HG03135 (cell line): ENCODE results near the gene PAXX.

Experiments
- ATAC-seq: cut with Tn5 transposase; IDR thresholded peaks from one replicate; pipeline ENCODE4 v1.9.1; 2021; ENCODE audit warnings: mild to moderate bottlenecking, moderate library complexity; ENCODE audit not compliant: unreplicated experiment

PAXX gene

GRCh38 chr9:136980669-136981478 lies 11.3 kb upstream of the PAXX start:
- no peak for ATAC-seq

DNA sequence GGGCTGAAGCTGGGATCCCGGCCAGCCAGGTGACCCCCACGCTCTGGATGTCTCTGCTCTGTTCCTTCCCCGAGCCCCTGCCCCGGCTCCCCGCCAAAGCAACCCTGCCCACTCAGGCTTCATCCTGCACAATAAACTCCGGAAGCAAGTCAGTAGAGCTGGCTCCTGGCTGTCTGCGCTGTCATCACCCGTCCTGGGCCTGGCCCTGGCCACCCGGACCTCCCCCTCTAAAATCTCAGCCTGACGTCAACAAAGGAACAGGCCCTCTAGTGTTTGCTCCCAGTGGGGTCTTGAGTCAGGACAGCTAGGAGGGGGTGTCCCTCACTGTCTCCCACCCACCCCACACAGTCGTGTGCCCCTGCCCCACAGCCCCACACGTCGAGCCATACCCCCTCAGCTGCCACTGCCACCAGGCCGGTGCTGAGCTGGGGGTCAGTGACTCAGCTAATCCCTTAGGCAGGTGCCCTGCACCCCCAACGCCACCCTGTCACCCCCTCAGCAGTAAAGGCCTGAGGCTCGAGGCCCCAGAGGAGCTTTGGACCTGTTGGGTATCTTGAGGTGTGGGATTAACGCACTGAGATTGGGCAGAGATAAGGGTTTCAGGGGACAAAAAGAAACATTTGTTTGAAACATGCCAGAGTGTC lies 10.5 kb upstream of the PAXX start:
- no peak for ATAC-seq

- ATAC-seq: no peak
Observed at GRCh38 chr9:136982232-136983051, 9.8 kb upstream of the PAXX start, which contains the start of gene LCNL1. TSS of gene LCNL1 (plus strand) at chr9:136982993. CDS start at chr9:136983587, 594 bp downstream.

DNA sequence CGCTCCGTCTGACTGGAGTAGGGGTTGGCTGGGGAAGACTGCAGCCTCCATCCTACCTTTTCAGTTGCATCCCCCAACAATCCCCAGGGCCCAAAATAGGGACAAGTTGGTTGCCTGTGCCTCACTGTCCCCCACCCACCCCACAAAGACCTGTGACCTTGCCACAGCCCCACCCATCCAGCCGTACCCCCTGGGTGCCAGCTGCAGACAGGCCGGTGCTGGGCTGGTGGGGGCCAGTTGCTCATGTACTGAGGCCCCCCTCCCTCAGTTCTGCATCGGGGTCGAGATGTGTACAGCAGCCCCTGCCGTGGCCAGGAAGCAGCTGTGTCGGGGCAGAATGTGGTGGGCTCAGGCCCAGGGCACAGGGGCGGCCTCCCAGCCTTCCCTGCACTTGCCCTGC lies 9.1 kb upstream of the PAXX start:
- ATAC-seq: no peak

DNA sequence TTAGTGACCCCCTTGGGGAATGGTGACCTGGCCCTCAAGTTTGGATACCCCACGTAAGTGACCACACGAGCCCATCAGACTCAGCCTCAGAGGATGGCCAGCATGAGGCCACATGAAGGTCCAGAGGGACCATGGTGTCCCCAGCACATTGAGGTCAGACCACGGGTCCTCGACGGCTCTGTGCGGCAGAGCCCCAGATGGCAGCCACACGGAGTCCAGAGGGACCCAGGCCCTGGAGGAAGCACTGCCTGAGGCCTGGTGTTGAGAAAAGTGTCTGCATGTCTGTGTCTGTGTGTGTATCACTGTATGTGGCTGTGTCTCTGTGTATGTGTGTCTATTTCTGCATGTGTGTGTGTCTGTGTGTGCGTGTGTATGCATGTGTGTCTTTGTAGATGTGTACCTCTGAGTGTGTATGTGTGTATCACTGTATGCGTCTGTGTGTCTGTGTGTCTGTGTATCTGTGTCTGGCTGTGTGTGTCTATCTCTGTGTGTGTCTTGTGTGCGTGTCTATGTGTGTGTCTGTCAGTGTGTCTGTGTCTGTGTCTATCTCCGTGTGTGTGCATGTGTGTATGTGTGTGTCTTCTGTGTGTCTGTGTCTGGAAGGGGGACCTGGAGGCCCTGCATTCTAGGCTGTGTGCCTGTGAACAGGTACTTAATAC lies 8.4 kb upstream of the PAXX start:
- ATAC-seq: no peak

DNA sequence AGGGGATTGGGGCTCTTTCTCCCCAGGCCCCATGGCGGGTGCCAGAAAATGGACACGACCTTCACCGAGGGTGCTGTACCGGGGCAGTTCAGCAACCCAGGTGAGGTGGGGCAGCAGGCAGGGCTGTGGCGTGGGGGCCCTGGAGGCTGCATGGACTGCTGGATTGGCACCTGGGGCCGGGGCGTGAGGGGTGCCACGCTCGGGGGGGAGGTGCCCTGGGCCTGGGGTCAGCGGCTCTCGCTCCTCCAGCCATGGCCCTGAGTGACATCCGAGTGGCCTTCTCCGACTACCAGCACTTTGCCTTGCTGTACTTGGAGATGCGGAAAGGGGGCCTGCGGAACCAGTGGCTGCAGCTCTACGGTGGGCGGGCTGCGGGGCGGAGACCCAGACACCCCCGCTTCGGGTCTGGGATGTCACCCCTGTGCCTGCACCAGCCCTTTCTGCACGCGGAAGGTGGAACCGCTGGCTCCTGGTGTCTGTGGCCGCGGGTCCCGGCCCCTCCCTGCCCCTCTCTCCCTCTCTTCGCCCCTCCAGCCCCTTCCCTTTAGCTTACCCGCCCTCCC lies 7.7 kb upstream of the PAXX start:
- no peak for ATAC-seq

DNA sequence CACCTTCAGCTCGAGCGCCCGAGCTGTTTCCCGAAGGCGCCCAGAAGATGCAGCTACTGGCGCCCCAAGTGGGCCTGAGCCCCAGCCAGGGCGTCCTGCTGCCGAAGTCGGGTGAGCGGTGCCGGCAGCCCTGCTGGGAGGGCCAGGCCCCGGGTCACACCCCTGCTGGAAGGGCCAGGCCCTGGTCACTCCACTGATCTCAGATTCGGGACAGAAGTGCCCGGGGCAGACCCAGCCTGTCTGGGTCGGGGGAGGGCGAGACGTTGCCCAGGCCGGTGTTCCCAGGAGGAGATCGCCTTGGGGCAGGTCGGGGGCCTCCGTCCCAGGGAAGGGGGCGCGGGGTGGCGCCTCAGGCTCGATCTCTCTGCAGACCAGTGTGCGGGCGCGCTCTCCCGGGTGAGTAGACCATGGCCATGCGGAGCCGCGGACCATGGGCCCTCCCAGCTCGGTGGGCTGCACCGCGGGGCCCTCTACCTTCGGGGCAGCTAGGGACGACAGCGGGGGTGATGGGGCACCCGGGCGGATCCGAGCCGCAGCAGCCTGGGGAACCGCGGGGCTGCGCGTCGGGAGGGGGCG lies 7.1 kb upstream of the PAXX start:
- no peak for ATAC-seq

GRCh38 chr9:136985853-136986252 lies 6.4 kb upstream of the PAXX start:
- no peak for ATAC-seq

- ATAC-seq: no peak
Observed at GRCh38 chr9:136988872-136989271, 3.4 kb upstream of the PAXX start.

- no peak for ATAC-seq
Observed at GRCh38 chr9:136990242-136990911, 1.8 kb upstream of the PAXX start.

DNA sequence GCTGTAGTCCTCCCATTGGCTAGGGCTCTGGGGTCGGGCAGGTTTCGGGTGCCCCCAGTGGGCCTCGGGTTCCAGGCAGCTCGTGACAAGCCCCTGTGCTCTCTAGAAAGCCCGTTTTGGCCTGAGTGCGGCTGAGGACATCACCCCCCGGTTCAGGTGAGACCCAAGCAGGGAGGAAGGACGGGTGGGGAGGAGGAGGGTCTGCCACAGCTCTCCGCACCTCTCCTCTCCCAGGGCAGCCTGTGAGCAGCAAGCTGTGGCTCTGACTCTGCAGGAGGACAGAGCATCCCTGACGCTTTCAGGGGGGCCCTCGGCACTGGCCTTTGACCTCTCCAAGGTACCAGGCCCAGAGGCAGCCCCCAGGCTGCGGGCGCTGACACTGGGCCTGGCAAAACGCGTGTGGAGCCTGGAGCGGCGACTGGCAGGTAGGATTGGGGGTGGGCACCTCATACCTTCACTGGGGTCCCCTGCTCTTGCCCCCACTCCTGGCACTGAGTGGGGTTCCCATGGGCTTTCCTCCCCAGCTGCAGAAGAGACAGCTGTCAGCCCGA lies 672 bp downstream of the PAXX start:
- ATAC-seq: peak; percentile 5

DNA sequence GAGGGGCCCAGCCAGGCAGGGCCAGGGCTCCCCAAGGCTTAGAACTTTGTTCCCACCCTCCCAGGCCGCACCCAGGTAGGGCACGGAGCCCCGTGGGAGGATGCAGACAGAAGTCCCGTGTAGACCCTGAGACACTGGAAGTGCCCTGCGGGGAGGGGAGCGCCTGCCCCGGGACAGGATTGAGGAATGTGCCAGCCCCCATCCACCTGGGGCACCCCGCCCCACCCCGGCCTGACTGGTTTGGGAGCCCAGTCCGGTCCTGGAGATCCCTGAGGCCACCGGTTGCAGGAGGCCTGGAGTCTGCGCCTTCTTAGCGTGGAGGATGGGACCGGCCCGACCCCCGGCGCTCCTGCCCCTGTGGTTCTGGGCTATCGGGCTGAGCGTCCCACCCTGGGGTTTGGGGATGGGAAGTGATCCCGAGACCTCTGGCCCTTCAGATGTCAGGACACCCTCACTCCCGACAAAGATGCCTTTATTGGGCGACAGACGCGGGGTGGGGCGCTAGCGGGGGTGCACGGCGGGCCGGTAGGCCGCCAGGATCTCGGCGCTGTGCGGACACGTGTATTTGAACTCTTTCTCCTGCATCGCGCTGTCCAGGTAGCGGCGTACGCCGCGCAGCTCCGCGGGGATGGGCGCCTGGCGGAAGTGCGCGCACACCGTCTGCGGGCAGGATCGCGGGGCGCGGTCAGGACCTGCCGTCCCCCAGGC lies 2.1 kb downstream of the PAXX start:
- no peak for ATAC-seq

DNA sequence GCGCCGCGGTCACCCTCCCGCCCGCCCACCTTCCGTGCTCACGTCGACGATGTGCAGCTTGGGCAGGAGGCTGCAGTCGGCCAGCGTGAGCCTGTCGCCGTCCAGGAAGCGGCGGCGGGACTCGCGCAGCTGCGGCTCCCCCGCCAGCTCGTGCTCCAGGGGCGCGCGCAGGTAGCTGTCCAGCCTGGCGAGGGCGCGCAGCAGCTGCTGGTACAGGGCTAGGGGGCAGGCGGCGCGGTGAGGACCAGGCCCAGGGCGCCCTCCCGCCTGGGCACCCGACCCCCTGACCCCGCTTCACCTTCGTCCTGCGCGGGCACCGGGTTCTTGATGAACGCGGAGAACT lies 2.6 kb downstream of the PAXX start:
- ATAC-seq: no peak

DNA sequence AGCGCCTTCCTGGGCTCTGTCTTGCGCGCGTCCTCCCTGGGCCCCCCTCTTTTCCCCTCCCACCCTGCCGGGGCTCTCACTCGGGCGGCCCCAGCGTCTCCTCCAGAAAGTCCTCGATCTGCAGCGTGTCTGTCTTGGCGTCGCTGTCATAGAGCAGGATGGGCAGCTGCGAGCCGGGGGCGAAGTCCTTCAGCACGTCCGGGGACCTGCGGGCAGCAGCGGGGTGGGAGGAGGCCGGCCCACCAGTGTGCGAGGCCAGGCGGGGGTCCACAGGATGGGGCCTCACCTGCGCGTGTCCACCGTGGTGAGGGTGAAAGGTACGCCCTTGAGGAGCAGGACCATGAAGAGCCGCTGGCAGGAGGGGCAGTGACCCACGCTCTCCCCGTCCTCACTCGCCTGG lies 3.1 kb downstream of the PAXX start:
- ATAC-seq: no peak

- no peak for ATAC-seq
Observed at GRCh38 chr9:136995772-136996311, 3.6 kb downstream of the PAXX start.

- ATAC-seq: no peak
Observed at GRCh38 chr9:136996361-136997292, 4.4 kb downstream of the PAXX start, which contains the start of gene CLIC3. TSS of gene CLIC3 (minus strand) at chr9:136996568. CDS start at chr9:136996543, 25 bp downstream.

DNA sequence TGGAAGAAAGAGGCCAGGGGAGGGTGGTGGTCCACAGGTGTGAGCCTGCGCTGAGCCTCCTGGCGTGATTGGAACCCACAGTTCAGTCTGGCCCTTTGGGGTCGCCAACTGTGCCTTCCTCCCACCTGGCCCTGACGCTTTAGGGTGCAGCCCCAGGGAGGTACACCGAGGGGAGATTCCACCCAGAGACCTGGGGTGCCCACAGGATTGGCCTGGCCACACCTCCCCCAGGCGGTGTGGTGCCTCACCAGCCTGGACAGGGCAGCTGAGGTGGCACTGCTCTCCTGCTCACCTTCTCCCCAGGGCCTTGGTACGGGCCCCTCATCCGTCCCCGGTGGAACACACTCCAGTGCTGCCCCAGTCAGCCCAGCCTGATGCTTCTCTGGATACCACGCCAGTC lies 5.1 kb downstream of the PAXX start:
- ATAC-seq: no peak

- ATAC-seq: no peak
Observed at GRCh38 chr9:136997830-136998234, 5.6 kb downstream of the PAXX start.
